ENCODE measurements around the gene CHST7. TPM values are rescaled to one million over a fixed set of nuclear protein-coding genes. Genes with fewer than 3 reads are reported as not detected.

The CHST7 gene
- total and polyA plus RNA-seq, 2 of the 4 experiments (the other 2 are of a cell fraction): 2.9 to 4.8 TPM

- Histone ChIP-seq H3K23ac (ENCODE audit: low read depth, low read length) (no peak overlapping the region), H3K9me3 (ENCODE audit: control insufficient read depth, insufficient read depth, low read length) (no peaks in the 10 kb centered on the region), H3K14ac (replicated peaks; ENCODE audit: low read depth, low read length) (no peak overlapping the region), H3K4ac (ENCODE audit: low read depth, low read length) (no peak overlapping the region), H4K8ac (ENCODE audit: low read depth in 2 of 2, low read length in 2 of 2) (no peak overlapping the region), H3K56ac (ENCODE audit: extremely low read depth, insufficient read depth, low read length) (no peak overlapping the region), H3K4me1 (ENCODE audit: control insufficient read depth, insufficient read depth, low read length) (no peaks in the 10 kb centered on the region), H2AK5ac (ENCODE audit: low read depth, low read length) (no peak overlapping the region), H2BK120ac (ENCODE audit: low read depth, low read length) (no peak overlapping the region), H2AFZ (replicated peaks; ENCODE audit: low read length, poor library complexity) (no peak overlapping the region), H3K9me1 (ENCODE audit: insufficient read depth, low read length) (peaks cover 6% of the 10 kb centered on the region), H3K4me2 (ENCODE audit: low read depth, low read length) (no peak overlapping the region), H4K20me1 (ENCODE audit: insufficient read depth, low read length) (no peaks in the 10 kb centered on the region), H2BK20ac (ENCODE audit: low read depth, low read length) (no peak overlapping the region), H2AK9ac (replicated peaks; ENCODE audit: low read depth, low read length, poor library complexity) (no peak overlapping the region), H3K4me3 (ENCODE audit: insufficient read depth, low read depth, low read length) (no peak overlapping the region), H3K36me3 (ENCODE audit: control insufficient read depth, insufficient read depth, low read length) (no peaks in the 10 kb centered on the region), H2BK5ac (ENCODE audit: low read depth, low read length, poor library complexity, severe bottlenecking) (no peak overlapping the region), H3K18ac (ENCODE audit: low read depth, low read length) (no peak overlapping the region), H3K79me1 (ENCODE audit: low read depth in 1 of 2, low read length in 2 of 2) (no peaks in the 10 kb centered on the region), H3K27me3 (ENCODE audit: control insufficient read depth, insufficient read depth, low read length) (no peaks in the 10 kb centered on the region; the same call in 1 of the 2 replicates), H4K91ac (ENCODE audit: insufficient read depth, low read depth, low read length) (no peak overlapping the region), H3K27ac (ENCODE audit: insufficient read depth, low read length) (no peak overlapping the region), H4K5ac (ENCODE audit: low read depth, low read length) (no peak overlapping the region), H2BK15ac (ENCODE audit: low read depth, low read length) (no peak overlapping the region), H3K9ac (ENCODE audit: low read depth, low read length) (no peak overlapping the region)
- POLR2A ChIA-PET (ENCODE audit: unreplicated experiment): no interaction called here
- no peak for TF ChIP-seq RAD21 (IDR thresholded peaks at IDR 0.05; ENCODE audit: low read length)
- TF ChIP-seq MAZ (IDR thresholded peaks at IDR 0.05; ENCODE audit: borderline replicate concordance, low read depth, low read length): no peak
- no peak for TF ChIP-seq BHLHE40 (IDR thresholded peaks at IDR 0.05; ENCODE audit: low read depth, low read length)
- no peak for TF ChIP-seq SMC3 (IDR thresholded peaks at IDR 0.05; ENCODE audit: low read depth, low read length)
- no peak for TF ChIP-seq FOS (IDR thresholded peaks at IDR 0.05; ENCODE audit: low read depth, low read length)
- TF ChIP-seq USF2 (IDR thresholded peaks at IDR 0.05; ENCODE audit: low read depth, low read length): no peak
- TF ChIP-seq, protein P1, sequence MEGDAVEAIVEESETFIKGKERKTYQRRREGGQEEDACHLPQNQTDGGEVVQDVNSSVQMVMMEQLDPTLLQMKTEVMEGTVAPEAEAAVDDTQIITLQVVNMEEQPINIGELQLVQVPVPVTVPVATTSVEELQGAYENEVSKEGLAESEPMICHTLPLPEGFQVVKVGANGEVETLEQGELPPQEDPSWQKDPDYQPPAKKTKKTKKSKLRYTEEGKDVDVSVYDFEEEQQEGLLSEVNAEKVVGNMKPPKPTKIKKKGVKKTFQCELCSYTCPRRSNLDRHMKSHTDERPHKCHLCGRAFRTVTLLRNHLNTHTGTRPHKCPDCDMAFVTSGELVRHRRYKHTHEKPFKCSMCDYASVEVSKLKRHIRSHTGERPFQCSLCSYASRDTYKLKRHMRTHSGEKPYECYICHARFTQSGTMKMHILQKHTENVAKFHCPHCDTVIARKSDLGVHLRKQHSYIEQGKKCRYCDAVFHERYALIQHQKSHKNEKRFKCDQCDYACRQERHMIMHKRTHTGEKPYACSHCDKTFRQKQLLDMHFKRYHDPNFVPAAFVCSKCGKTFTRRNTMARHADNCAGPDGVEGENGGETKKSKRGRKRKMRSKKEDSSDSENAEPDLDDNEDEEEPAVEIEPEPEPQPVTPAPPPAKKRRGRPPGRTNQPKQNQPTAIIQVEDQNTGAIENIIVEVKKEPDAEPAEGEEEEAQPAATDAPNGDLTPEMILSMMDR (conservative IDR thresholded peaks at IDR 0.05; ENCODE audit: low read depth, low read length): no peak
- no peak for TF ChIP-seq NFE2L2 (IDR thresholded peaks at IDR 0.05; ENCODE audit: low read depth, low read length)
- TF ChIP-seq CHD1 (IDR thresholded peaks at IDR 0.05; ENCODE audit: low read depth, low read length): no peak
- no peak for TF ChIP-seq MAFK (IDR thresholded peaks at IDR 0.05; ENCODE audit: low read depth, low read length)
- no peak for TF ChIP-seq POLR2A (IDR thresholded peaks at IDR 0.05; ENCODE audit: low read depth, low read length)
- TF ChIP-seq CEBPB (IDR thresholded peaks at IDR 0.05; ENCODE audit: low read depth, low read length): no peak
- TF ChIP-seq MXI1 (IDR thresholded peaks at IDR 0.05; ENCODE audit: borderline replicate concordance, low read depth, low read length): no peak
- TF ChIP-seq RCOR1 (IDR thresholded peaks at IDR 0.05; ENCODE audit: insufficient replicate concordance, low read length): no peak
- TF ChIP-seq, protein P2, sequence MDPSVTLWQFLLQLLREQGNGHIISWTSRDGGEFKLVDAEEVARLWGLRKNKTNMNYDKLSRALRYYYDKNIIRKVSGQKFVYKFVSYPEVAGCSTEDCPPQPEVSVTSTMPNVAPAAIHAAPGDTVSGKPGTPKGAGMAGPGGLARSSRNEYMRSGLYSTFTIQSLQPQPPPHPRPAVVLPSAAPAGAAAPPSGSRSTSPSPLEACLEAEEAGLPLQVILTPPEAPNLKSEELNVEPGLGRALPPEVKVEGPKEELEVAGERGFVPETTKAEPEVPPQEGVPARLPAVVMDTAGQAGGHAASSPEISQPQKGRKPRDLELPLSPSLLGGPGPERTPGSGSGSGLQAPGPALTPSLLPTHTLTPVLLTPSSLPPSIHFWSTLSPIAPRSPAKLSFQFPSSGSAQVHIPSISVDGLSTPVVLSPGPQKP (IDR thresholded peaks at IDR 0.05; ENCODE audit: borderline replicate concordance, low read depth, low read length): no peak
- no peak for TF ChIP-seq RFX5 (IDR thresholded peaks at IDR 0.05; ENCODE audit: low read depth, low read length)
- dilution Hi-C loops (cut with HindIII; ENCODE audit: low sequenced_read_pairs, unreplicated experiment) (no loop called here), in situ Hi-C loops (cut with MboI; ENCODE audit: low sequenced_read_pairs) (no loop called here), intact Hi-C loops (cut with micrococcal nuclease) (no loop called here)
- DNase-seq: no peak
- CTCF ChIA-PET: no interaction called here
- ATAC-seq (ENCODE audit: low read depth): no peak
- WGBS, 2 experiments (ENCODE audit: extremely low coverage in 2 of 2, insufficient read length in 1 of 2): 47% methylated on average over 2 of the region's 5 CpGs; no CpG with 5 or more reads in 1 of the 2 experiments
- BruUV-seq (replicated peaks): no TSS peak
Observed at GRCh38 chrX:46610070-46610658, 36.6 kb downstream of the CHST7 start.
